ENCODE results near the gene CSNK1E.

- TF ChIP-seq CTCF (IDR thresholded peaks at IDR 0.05 in 4 of 5, conservative IDR thresholded peaks at IDR 0.05 in 1 of 5), result no peak
- TF ChIP-seq POLR2A (IDR thresholded peaks at IDR 0.05), result no peak
Measured at GRCh38 chr22:38270091-38270992, 46.9 kb downstream of the CSNK1E start.

Data from gastrocnemius medialis (tissue), 4 donors.